Cardiac muscle cell (in vitro differentiated cells and primary cell): Measurements from ENCODE around the gene MED7. TPM values are rescaled to one million over a fixed set of nuclear protein-coding genes. Genes with fewer than 3 reads are reported as not detected.
"Not testable (repeated sequence)": the region's sequence is repeated elsewhere in the genome, so short reads cannot be mapped to it uniquely, and the experiment has no call there.

ENCODE experiments used
- DNase-seq, 2 donors: peaks; one replicate each; pipeline versions ENCODE4 v3.0.0 to v3.0.0-alpha.2; 2010 to 2017; ENCODE audit warnings: low read depth in 1 of 2, low spot score in 1 of 2
- H3K27ac ChIP-seq: fragments of 200-600 bp; sonication (generic); 2 replicates; pipeline ENCODE4 v1.5.1; 2016
- H3K27me3 ChIP-seq: fragments of 200-600 bp; sonication (generic); 2 replicates; pipeline ENCODE4 v1.6.0; 2016; ENCODE audit warnings: control low read depth
- H3K36me3 ChIP-seq: fragments of 200-600 bp; sonication (generic); 2 replicates; pipeline ENCODE4 v1.5.1; 2016; ENCODE audit warnings: control low read depth
- H3K4me1 ChIP-seq: fragments of 200-600 bp; sonication (generic); 2 replicates; pipeline ENCODE4 v1.8.1; 2017; ENCODE audit warnings: low read depth, mild to moderate bottlenecking, mixed run types
- H3K4me3 ChIP-seq: fragments of 200-600 bp; sonication (generic); 2 replicates; pipeline ENCODE4 v1.5.1; 2016; ENCODE audit warnings: mild to moderate bottlenecking
- H3K9me3 ChIP-seq: fragments of 200-600 bp; sonication (generic); 2 replicates; pipeline ENCODE4 v1.5.1; 2017; ENCODE audit warnings: low read depth, mild to moderate bottlenecking, control low read depth
- polyA plus RNA-seq: library from polyadenylated mRNA; unstranded; fragments of >200 nt; fragmentation: Nextera tagmentation; extraction: Ambion mirVana; gene quantifications from 2 replicates; pipeline ENCODE4 v1.2.1, GENCODE V29; 2016
- total RNA-seq: library from RNA; depleted of rRNA; stranded (reverse); fragments of >200 nt; gene quantifications from 2 replicates; pipeline ENCODE4 v1.2.3, GENCODE V29; 2016
- TF ChIP-seq, protein P1 (sequence below): IDR thresholded peaks from 2 replicates; pipeline ENCODE4 v1.5.1; 2012; ENCODE audit warnings: low read depth, mild to moderate bottlenecking, low read length

Gene MED7, protein sequence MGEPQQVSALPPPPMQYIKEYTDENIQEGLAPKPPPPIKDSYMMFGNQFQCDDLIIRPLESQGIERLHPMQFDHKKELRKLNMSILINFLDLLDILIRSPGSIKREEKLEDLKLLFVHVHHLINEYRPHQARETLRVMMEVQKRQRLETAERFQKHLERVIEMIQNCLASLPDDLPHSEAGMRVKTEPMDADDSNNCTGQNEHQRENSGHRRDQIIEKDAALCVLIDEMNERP
- total RNA-seq: 8.2 and 9.7 TPM in 2 replicates
- 16.2 and 17.0 TPM in 2 replicates for polyA plus RNA-seq

DNA sequence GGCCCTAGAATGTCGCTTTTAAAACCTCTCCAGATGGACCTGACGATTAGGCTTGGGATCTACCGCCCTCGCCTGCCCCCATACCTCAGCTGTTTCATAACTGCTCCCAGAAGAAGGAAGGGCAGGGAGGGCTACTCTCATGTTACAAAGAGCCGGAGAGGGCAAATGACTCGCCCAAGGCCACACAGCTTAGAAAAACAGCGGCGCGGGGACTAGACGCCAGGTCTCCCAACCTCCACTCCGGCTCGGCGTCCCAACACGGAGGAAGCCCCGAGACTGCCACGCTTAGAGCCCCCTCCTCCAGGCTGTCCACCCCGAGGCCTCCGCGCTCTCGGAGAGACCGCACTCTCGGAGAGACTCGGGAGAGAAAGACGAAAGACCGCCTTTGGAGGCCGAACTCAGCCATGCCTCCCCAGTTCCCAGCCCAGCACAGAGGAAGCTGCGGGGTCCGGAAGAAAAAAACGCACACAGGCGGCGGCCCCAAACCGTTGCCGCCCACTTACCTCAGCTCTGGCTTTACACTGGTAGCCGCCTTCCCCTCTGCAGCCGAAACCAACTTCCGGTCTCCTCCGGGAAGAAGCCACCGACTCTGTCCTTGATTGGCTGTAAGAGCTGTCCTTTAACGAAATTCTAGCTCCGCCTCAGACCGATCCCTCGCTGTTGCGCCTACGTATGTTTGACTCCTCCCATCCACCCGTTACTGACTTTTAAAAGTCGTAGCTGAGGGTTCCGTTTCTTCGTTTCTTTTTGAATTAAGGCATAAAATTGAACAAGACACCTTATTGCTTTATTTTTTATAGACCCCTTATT is at the start of gene MED7:
Gene MED7, minus strand, starts transcription at position 549 of the 810 bp plus-strand sequence. CDS start 3,434 bp downstream, outside the sequence.
- peak; percentile 97 to 99 for DNase-seq
- no peaks in the 10 kb centered on the region for H3K4me1 ChIP-seq
- H3K4me3 ChIP-seq: peak within 1 kb of the TSS; percentile 78
- peaks cover 9% of the 10 kb centered on the region for H3K36me3 ChIP-seq
- TF ChIP-seq, protein P1, sequence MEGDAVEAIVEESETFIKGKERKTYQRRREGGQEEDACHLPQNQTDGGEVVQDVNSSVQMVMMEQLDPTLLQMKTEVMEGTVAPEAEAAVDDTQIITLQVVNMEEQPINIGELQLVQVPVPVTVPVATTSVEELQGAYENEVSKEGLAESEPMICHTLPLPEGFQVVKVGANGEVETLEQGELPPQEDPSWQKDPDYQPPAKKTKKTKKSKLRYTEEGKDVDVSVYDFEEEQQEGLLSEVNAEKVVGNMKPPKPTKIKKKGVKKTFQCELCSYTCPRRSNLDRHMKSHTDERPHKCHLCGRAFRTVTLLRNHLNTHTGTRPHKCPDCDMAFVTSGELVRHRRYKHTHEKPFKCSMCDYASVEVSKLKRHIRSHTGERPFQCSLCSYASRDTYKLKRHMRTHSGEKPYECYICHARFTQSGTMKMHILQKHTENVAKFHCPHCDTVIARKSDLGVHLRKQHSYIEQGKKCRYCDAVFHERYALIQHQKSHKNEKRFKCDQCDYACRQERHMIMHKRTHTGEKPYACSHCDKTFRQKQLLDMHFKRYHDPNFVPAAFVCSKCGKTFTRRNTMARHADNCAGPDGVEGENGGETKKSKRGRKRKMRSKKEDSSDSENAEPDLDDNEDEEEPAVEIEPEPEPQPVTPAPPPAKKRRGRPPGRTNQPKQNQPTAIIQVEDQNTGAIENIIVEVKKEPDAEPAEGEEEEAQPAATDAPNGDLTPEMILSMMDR: no peak
- no peaks in the 10 kb centered on the region for H3K27me3 ChIP-seq
- peak within 1 kb of the TSS; percentile 25 for H3K27ac ChIP-seq
- no peaks in the 10 kb centered on the region for H3K9me3 ChIP-seq

DNA sequence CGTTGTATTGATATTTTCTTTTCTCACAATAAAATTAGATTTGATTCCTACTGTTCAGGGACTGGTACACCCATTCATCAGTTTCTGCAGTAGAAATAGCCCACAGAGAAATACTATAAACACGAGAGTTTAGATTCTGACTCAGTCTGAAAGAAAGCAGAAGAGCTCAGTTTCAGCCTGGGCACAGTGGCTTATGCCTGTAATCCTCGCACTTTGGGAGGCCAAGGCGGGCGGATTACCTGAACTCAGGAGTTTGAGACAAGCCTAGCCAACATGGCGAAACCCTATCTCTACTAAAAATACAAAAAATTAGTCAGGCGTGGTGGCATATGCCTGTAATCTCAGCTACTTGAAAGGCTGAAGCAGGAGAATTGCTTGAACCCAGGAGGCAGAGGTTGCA is 46.6 kb upstream of the MED7 start:
- no peak for DNase-seq
- Histone ChIP-seq H3K9me3 (no peaks in the 10 kb centered on the region), H3K27ac (no peak overlapping the region), H3K4me1 (no peaks in the 10 kb centered on the region), H3K36me3 (no peaks in the 10 kb centered on the region), H3K27me3 (peaks cover 1% of the 10 kb centered on the region), H3K4me3 (no peak overlapping the region)
- TF ChIP-seq, protein P1: no peak

DNA sequence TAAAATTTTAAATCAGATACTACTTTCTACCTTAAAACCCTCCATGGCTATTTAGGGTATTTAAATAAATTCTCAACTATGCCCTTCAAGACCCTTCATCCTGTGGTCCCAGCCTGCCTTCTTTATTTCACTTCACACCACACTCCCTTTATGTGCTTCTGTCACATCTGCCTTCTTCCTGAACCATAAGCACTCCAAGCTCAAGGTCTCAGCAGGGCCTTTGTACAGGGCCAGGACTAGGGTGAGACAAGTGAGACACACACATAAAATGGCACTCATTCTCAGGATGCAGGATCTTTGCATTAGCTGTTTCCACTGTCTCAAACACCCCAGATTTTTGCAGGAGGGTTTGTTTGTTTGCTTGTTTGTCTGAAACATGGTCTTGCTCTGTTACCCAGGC is 45.6 kb upstream of the MED7 start:
- Histone ChIP-seq H3K27ac (no peak overlapping the region), H3K4me3 (no peak overlapping the region), H3K9me3 (no peaks in the 10 kb centered on the region), H3K27me3 (no peaks in the 10 kb centered on the region), H3K36me3 (no peaks in the 10 kb centered on the region), H3K4me1 (no peaks in the 10 kb centered on the region)
- no peak for DNase-seq
- TF ChIP-seq, protein P1: no peak

DNA sequence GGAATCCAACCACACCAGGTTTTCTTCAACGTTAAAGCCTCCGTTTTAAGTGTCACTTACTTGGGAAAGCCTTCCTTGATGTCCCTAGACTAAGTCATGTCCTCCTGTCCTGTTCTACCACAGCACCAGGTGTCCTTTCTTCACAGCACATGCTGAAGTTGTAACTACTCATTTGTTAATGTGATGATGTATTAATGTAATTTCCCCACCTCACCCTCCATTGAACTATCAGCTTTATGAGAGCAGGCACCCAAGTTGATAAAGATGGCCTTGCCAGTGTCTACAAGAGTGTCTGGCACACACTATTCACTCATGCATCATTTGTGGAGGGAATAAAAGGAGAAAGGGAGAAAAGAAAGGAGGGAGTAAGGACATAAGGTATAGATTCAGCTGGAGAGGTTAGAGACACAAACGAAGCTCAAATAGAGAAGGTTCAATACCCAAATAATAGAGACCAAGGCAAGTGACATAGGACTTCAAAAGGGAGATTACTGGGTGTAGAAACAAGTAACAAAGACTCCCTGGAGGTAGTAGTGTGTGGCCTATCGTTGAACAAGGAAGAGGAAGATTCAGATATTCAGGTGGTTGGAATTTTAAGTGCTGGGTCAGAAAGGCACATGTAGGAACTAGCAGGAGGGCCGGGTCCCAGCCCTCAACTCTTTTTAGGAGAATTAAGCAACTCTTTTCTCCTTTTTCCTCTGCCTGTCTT is 44.5 kb upstream of the MED7 start:
- Histone ChIP-seq H3K9me3 (no peaks in the 10 kb centered on the region), H3K27me3 (no peaks in the 10 kb centered on the region), H3K36me3 (no peaks in the 10 kb centered on the region), H3K4me1 (no peaks in the 10 kb centered on the region), H3K4me3 (no peak overlapping the region), H3K27ac (no peak overlapping the region)
- no peak for DNase-seq
- TF ChIP-seq, protein P1: no peak

DNA sequence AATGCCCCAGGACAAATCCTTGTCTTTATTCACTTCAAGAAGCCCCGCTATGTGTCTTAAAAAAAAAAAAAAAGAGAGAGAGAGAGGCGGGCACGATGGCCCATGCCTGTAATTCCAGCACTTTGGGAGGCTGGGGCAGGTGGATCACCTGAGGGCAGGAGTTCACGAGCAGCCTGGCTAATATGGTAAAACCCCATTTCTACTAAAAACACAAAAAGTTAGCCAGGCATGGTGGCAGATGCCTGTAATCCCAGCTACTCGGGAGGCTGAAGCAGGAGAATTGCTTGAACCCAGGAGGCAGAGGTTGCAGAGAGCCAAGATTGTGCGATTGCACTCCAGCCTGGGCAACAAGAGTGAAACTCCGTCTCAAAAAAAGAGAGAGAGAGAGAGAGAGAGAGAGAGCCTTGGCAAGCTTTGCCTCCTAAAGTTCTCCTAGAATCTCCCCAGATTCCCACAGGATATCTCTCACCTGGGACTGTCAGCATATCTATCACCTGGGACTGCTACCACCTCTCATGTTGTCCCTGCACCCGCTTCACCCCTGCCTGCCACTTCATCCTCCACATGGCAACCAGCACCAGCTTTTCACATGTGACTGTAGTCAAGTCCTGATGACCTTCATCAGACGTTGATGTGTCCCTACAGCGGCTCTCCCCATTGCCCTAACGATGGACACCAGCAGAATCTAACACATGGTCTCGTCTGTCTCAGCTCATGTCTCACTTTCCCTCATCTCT is 43.8 kb upstream of the MED7 start:
- no peak for DNase-seq
- Histone ChIP-seq H3K4me3 (no peak overlapping the region), H3K9me3 (no peaks in the 10 kb centered on the region), H3K27me3 (no peaks in the 10 kb centered on the region), H3K36me3 (no peaks in the 10 kb centered on the region), H3K4me1 (no peaks in the 10 kb centered on the region), H3K27ac (no peak overlapping the region)
- TF ChIP-seq, protein P1: no peak

DNA sequence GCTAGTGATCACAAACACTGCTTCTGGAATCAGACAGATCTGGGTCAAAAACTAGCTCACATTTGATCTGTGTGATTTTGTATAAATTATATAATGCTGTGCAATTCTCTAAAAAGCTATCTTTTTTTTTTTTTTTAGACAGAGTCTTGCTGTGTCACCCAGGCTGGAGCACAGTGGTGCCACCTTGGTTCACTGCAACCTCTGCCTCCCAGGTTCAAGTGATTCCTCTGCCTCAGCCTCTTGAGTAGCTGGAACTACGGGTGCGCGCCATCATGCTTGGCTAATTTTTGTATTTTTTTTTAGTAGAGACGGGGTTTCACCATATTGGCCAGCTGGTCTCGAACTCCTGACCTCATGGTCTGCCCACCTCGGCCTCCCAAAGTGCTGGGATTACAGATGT is 42.5 kb upstream of the MED7 start:
- H3K4me3 ChIP-seq, H3K27me3 ChIP-seq: not testable (repeated sequence)

More for the DNA sequence above, 42.5 kb upstream of the MED7 start:
- not testable (repeated sequence) for H3K4me1 ChIP-seq, H3K9me3 ChIP-seq, H3K27ac ChIP-seq, H3K36me3 ChIP-seq, DNase-seq
